Stimulated activated naive CD8-positive, alpha-beta T cell treated with anti-CD3 and anti-CD28 coated beads, Interleukin-15, amount 100 ng/mL, for 72 hours (primary cell): ENCODE results near the gene LRRC3B.

Experiments
- ATAC-seq: fragments of 150-1000 bp; cut with Tn5 transposase; 2 replicates; pipeline ENCODE4 v1.10.0; 2021; ENCODE audit warnings: mild to moderate bottlenecking, moderate library complexity
- DNase-seq, 2 donors: peaks; one replicate each; pipeline ENCODE4 v3.0.0; 2021 to 2022
- H3K27ac Mint-ChIP-seq, 2 donors: one replicate each; pipeline ENCODE4 v1.8.0; 2022; ENCODE audit warnings: mild to moderate bottlenecking in 2 of 2, mixed read lengths in 2 of 2, moderate library complexity in 2 of 2
- H3K27me3 Mint-ChIP-seq: one replicate; pipeline ENCODE4 v1.8.0; 2022; ENCODE audit warnings: mixed read lengths
- H3K4me1 Mint-ChIP-seq: one replicate; pipeline ENCODE4 v1.8.0; 2022; ENCODE audit warnings: mild to moderate bottlenecking, mixed read lengths
- H3K4me3 Mint-ChIP-seq, 2 donors: one replicate each; pipeline ENCODE4 v1.8.0; 2022; ENCODE audit warnings: mild to moderate bottlenecking in 2 of 2, mixed read lengths in 2 of 2, moderate library complexity in 1 of 2
- H3K9me3 Mint-ChIP-seq, 2 donors: one replicate each; pipeline ENCODE4 v1.8.0; 2022; ENCODE audit warnings: mixed read lengths in 2 of 2

LRRC3B gene

GRCh38 chr3:26653811-26654425 lies 31.3 kb downstream of the LRRC3B start:
- H3K4me1 Mint-ChIP-seq, result no peaks in the 10 kb centered on the region
- no peak overlapping the region for H3K27ac Mint-ChIP-seq
- H3K27me3 Mint-ChIP-seq, result no peaks in the 10 kb centered on the region
- DNase-seq (no peak), ATAC-seq (no peak)
- peaks cover 0 to 3% of the 10 kb centered on the region in 2 donors for H3K9me3 Mint-ChIP-seq
- no peak overlapping the region for H3K4me3 Mint-ChIP-seq

GRCh38 chr3:26655231-26655630 lies 32.7 kb downstream of the LRRC3B start:
- Mint-ChIP-seq H3K27me3 (no peaks in the 10 kb centered on the region), H3K9me3 (no peaks in the 10 kb centered on the region), H3K4me3 (no peak overlapping the region), H3K27ac (no peak overlapping the region), H3K4me1 (no peaks in the 10 kb centered on the region)
- DNase-seq (no peak), ATAC-seq (no peak)

- Mint-ChIP-seq H3K27me3 (no peaks in the 10 kb centered on the region), H3K4me3 (no peak overlapping the region), H3K9me3 (no peaks in the 10 kb centered on the region), H3K27ac (no peak overlapping the region), H3K4me1 (no peaks in the 10 kb centered on the region)
- DNase-seq, result no peak
- ATAC-seq, result no peak
Measured at GRCh38 chr3:26657348-26657976, 34.9 kb downstream of the LRRC3B start.

DNA sequence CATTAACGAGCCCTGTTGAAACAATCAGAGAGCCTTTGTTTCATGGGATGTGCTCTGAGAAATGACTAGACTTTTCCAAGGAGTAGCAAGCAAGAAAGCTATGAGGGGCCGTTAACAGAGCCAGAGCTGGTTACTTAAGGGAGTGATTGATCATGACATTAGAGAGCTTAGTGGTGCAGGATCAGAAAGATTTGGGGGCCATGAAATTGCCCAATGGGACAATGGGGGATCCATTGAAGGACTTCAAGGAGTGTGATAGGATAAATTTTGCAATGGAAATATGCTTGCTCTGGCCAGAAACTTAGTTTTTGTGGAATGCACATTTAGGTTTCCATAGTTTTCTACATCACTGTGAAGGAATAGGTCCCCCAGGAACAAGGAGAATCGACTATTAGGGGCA lies 45.6 kb downstream of the LRRC3B start:
- no peak for ATAC-seq
- H3K9me3 Mint-ChIP-seq, result peaks cover 4 to 16% of the 10 kb centered on the region in 2 donors

DNA sequence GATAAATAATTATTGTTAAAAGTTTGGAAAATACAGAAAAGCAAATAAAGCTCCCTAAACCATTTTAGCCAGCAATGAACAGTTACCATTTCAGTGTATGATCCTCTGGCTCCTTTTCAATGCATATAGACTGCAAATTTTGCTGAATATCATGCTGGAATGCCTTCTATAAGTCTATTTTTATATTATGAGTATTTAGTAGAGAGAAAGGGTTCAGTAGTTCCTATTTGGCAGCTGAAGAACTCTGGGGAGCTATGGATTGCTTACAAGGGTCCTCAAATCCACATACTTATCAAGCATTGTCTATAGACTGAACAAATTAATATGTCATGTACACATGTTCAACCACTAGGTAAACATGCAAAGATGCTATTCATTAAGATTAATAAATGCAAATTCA lies 46.1 kb downstream of the LRRC3B start:
- Mint-ChIP-seq H3K27ac (no peak overlapping the region), H3K4me3 (no peak overlapping the region), H3K27me3 (no peaks in the 10 kb centered on the region), H3K4me1 (no peaks in the 10 kb centered on the region), H3K9me3 (peaks cover 4 to 14% of the 10 kb centered on the region in 2 donors)
- ATAC-seq (no peak), DNase-seq (no peak)

More for the DNA sequence above, 45.6 kb downstream of the LRRC3B start:
- no peaks in the 10 kb centered on the region for H3K27me3 Mint-ChIP-seq
- H3K27ac Mint-ChIP-seq, result no peak overlapping the region
- DNase-seq, result no peak
- no peak overlapping the region for H3K4me3 Mint-ChIP-seq
- H3K4me1 Mint-ChIP-seq, result no peaks in the 10 kb centered on the region

DNA sequence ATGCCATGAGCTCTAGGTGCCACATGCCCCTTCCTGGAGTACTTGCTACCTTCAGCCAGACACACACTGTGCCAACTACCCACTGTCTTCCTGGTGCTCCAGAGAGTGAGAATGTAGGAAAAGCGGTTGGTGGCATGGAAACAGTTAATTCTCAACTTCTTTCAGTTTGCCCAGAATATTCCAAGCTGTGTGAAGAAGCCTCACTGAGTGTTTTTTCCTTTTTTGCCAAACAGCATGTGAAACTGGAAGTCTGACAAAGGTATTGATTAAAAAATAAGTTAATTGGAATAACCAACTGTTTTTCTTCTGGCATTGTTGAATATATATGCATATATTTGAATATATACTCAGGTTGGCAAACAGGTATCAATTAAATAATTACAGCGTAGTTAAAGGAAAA lies 52.8 kb downstream of the LRRC3B start:
- Mint-ChIP-seq H3K9me3 (peaks cover under 1 to 2% of the 10 kb centered on the region in 2 donors), H3K4me1 (no peaks in the 10 kb centered on the region), H3K27ac (no peak overlapping the region), H3K4me3 (no peak overlapping the region), H3K27me3 (no peaks in the 10 kb centered on the region)
- ATAC-seq, result no peak
- no peak for DNase-seq

- Mint-ChIP-seq H3K27me3 (no peaks in the 10 kb centered on the region), H3K4me3 (no peak overlapping the region), H3K27ac (no peak overlapping the region), H3K9me3 (peaks cover 4 to 7% of the 10 kb centered on the region in 2 donors), H3K4me1 (no peaks in the 10 kb centered on the region)
- DNase-seq (no peak), ATAC-seq (no peak)
Measured at GRCh38 chr3:26681632-26682031, 59.1 kb downstream of the LRRC3B start.

DNA sequence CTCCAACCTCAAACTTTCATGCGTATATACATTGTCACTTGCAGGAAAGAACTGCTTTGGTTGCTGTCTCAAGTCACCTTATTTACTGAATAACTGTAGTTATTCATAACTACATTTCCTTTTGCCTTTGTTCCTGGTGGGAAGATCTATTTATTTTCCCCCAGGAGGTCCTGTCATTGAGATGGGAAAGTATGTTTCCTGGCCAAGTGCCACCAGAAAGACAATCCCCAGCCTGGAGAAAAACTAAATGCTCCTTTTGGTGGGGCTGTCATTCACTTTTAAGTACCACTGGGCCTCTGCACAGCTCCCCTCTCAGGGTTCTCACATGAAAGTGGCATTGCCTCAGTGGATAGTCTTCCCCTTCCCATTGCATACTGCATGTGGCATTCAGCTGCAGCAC lies 59.8 kb downstream of the LRRC3B start:
- Mint-ChIP-seq H3K4me3 (no peak overlapping the region), H3K4me1 (no peaks in the 10 kb centered on the region), H3K9me3 (peaks cover 4 to 7% of the 10 kb centered on the region in 2 donors), H3K27me3 (no peaks in the 10 kb centered on the region), H3K27ac (no peak overlapping the region)
- no peak for DNase-seq
- no peak for ATAC-seq

DNA sequence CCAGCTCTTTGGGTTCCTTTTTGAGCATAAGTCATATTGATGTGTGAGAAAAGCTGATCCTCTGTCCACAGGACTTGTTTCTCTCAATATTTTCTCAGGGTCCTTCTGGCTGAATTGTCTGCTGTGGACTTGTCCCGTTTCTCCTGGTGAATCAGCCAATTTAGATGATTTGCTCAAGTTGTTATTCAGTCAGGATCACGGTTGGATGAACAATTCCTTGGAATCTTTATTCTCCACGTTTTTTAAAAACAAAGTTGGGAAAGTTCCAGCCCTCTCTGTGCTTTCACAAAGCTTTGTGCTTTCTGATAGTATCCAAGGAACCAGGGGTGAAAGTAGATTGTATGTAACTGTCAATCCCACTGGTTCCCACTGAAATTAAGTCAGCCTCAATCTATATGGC lies 61.3 kb downstream of the LRRC3B start:
- H3K9me3 Mint-ChIP-seq, result peaks cover 4 to 7% of the 10 kb centered on the region in 2 donors
- H3K4me3 Mint-ChIP-seq, result no peak overlapping the region
- H3K27me3 Mint-ChIP-seq, result no peaks in the 10 kb centered on the region
- H3K27ac Mint-ChIP-seq, result no peak overlapping the region
- DNase-seq, result no peak
- ATAC-seq, result no peak
- H3K4me1 Mint-ChIP-seq, result no peaks in the 10 kb centered on the region

DNA sequence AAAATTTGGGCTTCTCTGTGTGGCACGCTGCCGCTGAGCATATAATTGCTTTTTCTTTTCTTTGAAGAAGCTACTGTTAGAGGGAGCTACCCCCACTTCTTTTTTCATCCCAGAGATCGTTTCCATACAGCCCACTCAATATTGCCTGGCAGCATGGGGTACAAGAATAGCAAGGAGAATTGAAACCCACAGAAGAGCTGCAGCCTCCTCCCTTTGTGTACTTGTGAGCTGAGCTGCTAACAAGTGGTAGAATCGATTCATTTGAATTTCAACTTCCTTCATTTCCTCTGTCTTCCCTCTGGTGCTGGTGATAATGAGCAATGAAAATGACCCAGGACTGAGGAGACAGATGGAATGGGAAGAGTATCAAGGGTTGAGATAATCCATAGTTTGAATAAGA lies 64.9 kb downstream of the LRRC3B start:
- no peak for DNase-seq
- H3K9me3 Mint-ChIP-seq, result peaks cover 0 to 10% of the 10 kb centered on the region in 2 donors
- H3K4me1 Mint-ChIP-seq, result no peaks in the 10 kb centered on the region
- H3K4me3 Mint-ChIP-seq, result no peak overlapping the region
- no peak overlapping the region for H3K27ac Mint-ChIP-seq
- H3K27me3 Mint-ChIP-seq, result no peaks in the 10 kb centered on the region
- ATAC-seq, result no peak

DNA sequence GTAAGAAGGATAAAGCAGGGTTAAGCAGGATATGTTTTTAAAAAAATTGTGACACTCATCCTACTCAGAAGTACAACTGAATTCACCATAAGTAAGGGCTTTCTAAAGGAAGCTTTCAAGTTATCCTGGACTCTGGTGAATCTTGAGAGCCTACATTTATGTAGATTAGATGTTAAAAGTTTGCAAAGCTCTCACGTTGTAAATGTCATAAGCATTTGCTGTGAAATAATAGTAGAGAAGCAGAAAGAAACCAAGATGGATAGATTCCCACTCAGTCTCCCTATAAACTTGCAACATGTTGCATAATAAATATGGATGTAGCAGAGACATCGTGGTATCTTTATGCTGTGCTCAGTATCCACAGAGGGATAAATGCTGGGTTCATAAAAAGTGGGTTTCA lies 77.0 kb downstream of the LRRC3B start:
- Mint-ChIP-seq H3K27me3 (no peaks in the 10 kb centered on the region), H3K27ac (no peak overlapping the region), H3K4me3 (no peak overlapping the region), H3K9me3 (peaks cover 0 to 10% of the 10 kb centered on the region in 2 donors), H3K4me1 (no peaks in the 10 kb centered on the region)
- ATAC-seq (no peak), DNase-seq (no peak)

DNA sequence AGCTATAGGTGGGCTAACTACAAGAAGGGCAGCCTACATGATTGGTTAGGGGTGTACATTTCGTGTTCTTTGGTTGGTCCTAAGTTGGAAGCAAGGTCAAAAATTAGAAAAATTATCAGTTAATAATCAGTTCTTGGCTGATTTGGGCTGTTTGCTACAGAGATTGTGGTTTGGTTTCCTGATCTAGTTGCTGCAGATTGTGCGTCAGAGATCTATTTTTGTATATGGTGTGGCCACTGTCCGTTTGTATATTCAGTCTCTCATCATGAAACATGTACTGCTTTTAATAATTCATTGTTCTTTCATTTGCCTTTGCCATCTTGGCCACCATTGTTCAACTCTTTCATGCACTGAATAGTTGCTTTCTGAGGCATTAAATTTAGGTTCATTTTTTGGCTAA lies 80.9 kb downstream of the LRRC3B start:
- no peak overlapping the region for H3K4me3 Mint-ChIP-seq
- no peaks in the 10 kb centered on the region for H3K4me1 Mint-ChIP-seq
- H3K9me3 Mint-ChIP-seq, result peaks cover 0 to 10% of the 10 kb centered on the region in 2 donors
- no peaks in the 10 kb centered on the region for H3K27me3 Mint-ChIP-seq
- ATAC-seq, result no peak
- no peak for DNase-seq
- H3K27ac Mint-ChIP-seq, result no peak overlapping the region

DNA sequence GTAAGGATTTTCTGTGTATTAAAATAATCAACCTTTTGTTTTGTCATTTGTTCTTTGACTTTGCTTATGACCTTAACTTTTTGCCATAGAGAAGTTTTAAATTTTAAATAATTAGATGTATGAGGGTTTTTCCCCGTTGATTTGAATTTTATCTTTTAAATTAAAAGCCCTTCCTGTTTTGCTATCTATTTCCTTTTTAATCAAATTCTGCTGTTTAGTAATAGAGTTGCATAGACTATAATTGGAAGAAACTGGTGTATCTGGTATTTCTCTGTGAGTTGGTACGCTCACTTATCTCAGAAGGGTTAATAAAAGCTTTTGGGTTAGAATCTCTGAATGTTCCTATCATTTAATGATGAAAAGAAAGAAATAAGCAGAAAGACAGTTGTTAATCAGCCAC lies 82.2 kb downstream of the LRRC3B start:
- DNase-seq (no peak), ATAC-seq (no peak)
- Mint-ChIP-seq H3K27me3 (no peaks in the 10 kb centered on the region), H3K4me3 (no peak overlapping the region), H3K9me3 (peaks cover 0 to 10% of the 10 kb centered on the region in 2 donors), H3K4me1 (no peaks in the 10 kb centered on the region), H3K27ac (no peak overlapping the region)

DNA sequence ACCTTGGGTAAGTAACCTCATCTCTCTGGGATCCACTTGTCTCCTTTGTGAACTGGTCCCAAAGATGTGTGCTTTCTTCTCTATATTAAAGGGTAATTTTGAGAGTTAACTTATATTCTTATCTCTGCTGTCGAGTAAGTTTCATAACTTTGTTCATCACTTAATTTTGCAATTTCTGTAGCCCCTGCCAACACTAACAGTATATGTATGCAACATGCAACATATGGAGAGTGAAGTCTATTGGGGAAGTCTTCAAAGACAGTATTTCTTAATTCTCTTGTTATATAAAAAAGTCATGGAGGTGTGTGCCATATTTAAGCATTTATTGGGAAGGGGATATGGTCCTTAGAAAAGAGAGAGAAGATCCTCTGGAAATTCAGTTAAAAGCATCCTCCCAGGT lies 85.9 kb downstream of the LRRC3B start:
- Mint-ChIP-seq H3K4me1 (no peaks in the 10 kb centered on the region), H3K27me3 (no peaks in the 10 kb centered on the region), H3K9me3 (no peaks in the 10 kb centered on the region)

GRCh38 chr3:26712211-26713026 lies 89.8 kb downstream of the LRRC3B start:
- H3K27ac Mint-ChIP-seq, result no peak overlapping the region
- no peaks in the 10 kb centered on the region for H3K4me1 Mint-ChIP-seq
- no peaks in the 10 kb centered on the region for H3K27me3 Mint-ChIP-seq
- peaks cover 4 to 7% of the 10 kb centered on the region in 2 donors for H3K9me3 Mint-ChIP-seq
- no peak overlapping the region for H3K4me3 Mint-ChIP-seq
- DNase-seq (no peak), ATAC-seq (no peak)

More for the DNA sequence above, 85.9 kb downstream of the LRRC3B start:
- Mint-ChIP-seq H3K27ac (no peak overlapping the region), H3K4me3 (no peak overlapping the region)
- ATAC-seq (no peak), DNase-seq (no peak)

GRCh38 chr3:26713091-26713490 lies 90.5 kb downstream of the LRRC3B start:
- Mint-ChIP-seq H3K4me3 (no peak overlapping the region), H3K27ac (no peak overlapping the region), H3K27me3 (no peaks in the 10 kb centered on the region), H3K9me3 (peaks cover 4 to 7% of the 10 kb centered on the region in 2 donors), H3K4me1 (no peaks in the 10 kb centered on the region)
- DNase-seq, result no peak
- no peak for ATAC-seq
